Activated CD8-positive, alpha-beta memory T cell treated with anti-CD3 and anti-CD28 coated beads for 48 hours (primary cell): ENCODE results near the gene DYRK3.
A peak's percentile ranks its signal among the peaks of the same experiment; 100 is the strongest.
"Not testable (repeated sequence)": the region's sequence is repeated elsewhere in the genome, so short reads cannot be mapped to it uniquely, and the experiment has no call there.

Experiments
- DNase-seq, 3 experiments: peaks; one replicate each; pipeline ENCODE4 v3.0.0-alpha.2; 2020; ENCODE audit warnings: low read depth in 2 of 3, low spot score in 2 of 3

Gene DYRK3

GRCh38 chr1:206628916-206629315, 6.4 kb upstream of the DYRK3 start:
- no peak for DNase-seq

- DNase-seq, result no peak
Measured at GRCh38 chr1:206631085-206631509, 4.2 kb upstream of the DYRK3 start.

GRCh38 chr1:206633708-206634121, 1.6 kb upstream of the DYRK3 start:
- no peak for DNase-seq

- peak in 2 of 3 experiments; percentile 55 to 61 for DNase-seq
Measured at GRCh38 chr1:206634365-206635079, 814 bp upstream of the DYRK3 start.

- no peak for DNase-seq
Measured at GRCh38 chr1:206635978-206636345, 626 bp downstream of the DYRK3 start.

GRCh38 chr1:206636671-206637070, 1.3 kb downstream of the DYRK3 start:
- DNase-seq, result no peak

GRCh38 chr1:206637605-206638004, 2.3 kb downstream of the DYRK3 start:
- DNase-seq, result no peak

GRCh38 chr1:206642074-206642473, 6.7 kb downstream of the DYRK3 start:
- not testable (repeated sequence) for DNase-seq

GRCh38 chr1:206643118-206643698, 7.9 kb downstream of the DYRK3 start:
- no peak for DNase-seq

- DNase-seq, result no peak
Measured at GRCh38 chr1:206646504-206646903, 11.2 kb downstream of the DYRK3 start.

- DNase-seq, result no peak
Measured at GRCh38 chr1:206647224-206647623, 11.9 kb downstream of the DYRK3 start.

GRCh38 chr1:206649261-206649921, 14.1 kb downstream of the DYRK3 start:
- DNase-seq, result no peak

- DNase-seq, result no peak
Measured at GRCh38 chr1:206651014-206651413, 15.7 kb downstream of the DYRK3 start.

GRCh38 chr1:206651958-206652890, 16.9 kb downstream of the DYRK3 start:
- no peak for DNase-seq

GRCh38 chr1:206653715-206654459, 18.6 kb downstream of the DYRK3 start:
- no peak for DNase-seq

GRCh38 chr1:206654828-206655227, 19.5 kb downstream of the DYRK3 start:
- DNase-seq, result no peak

GRCh38 chr1:206655471-206655882, 20.1 kb downstream of the DYRK3 start:
- DNase-seq, result no peak

GRCh38 chr1:206656936-206657335, 21.6 kb downstream of the DYRK3 start:
- no peak for DNase-seq

- DNase-seq, result no peak
Measured at GRCh38 chr1:206657751-206658150, 22.4 kb downstream of the DYRK3 start.

- peak in 1 of 3 experiments; percentile 50 for DNase-seq
Measured at GRCh38 chr1:206658264-206658980, 23.1 kb downstream of the DYRK3 start.
